DMS153 treated with DMSO at 0.1 percent for 48 hours (cell line): ENCODE results near the gene BCAP29.
"Not testable (repeated sequence)": the region's sequence is repeated elsewhere in the genome, so short reads cannot be mapped to it uniquely, and the experiment has no call there.

ENCODE experiments used
- DNase-seq: peaks from one replicate; lab custom pipeline; 2025; ENCODE audit not compliant: unreplicated experiment; lab: John Stamatoyannopoulos, UW

BCAP29 gene

GRCh38 chr7:107579885-107580715 is at the start of gene BCAP29:
Gene BCAP29 (plus strand): TSS chr7:107580246. CDS start chr7:107580773, 527 bp downstream.
- DNase-seq = peak; percentile 57

GRCh38 chr7:107530751-107531150 is 49.3 kb upstream of the BCAP29 start:
- no peak for DNase-seq

- no peak for DNase-seq
Measured at GRCh38 chr7:107534139-107534538, 45.9 kb upstream of the BCAP29 start.

GRCh38 chr7:107537228-107537627 is 42.8 kb upstream of the BCAP29 start:
- DNase-seq = not testable (repeated sequence)

GRCh38 chr7:107538001-107538400 is 42.0 kb upstream of the BCAP29 start:
- DNase-seq = peak; percentile 79

- no peak for DNase-seq
Measured at GRCh38 chr7:107543338-107543993, 36.6 kb upstream of the BCAP29 start.

GRCh38 chr7:107544848-107545591 is 35.0 kb upstream of the BCAP29 start:
- no peak for DNase-seq

GRCh38 chr7:107551936-107552335 is 28.1 kb upstream of the BCAP29 start:
- no peak for DNase-seq

- DNase-seq = no peak
Measured at GRCh38 chr7:107555893-107556292, 24.2 kb upstream of the BCAP29 start.

GRCh38 chr7:107559864-107560263 is 20.2 kb upstream of the BCAP29 start:
- DNase-seq = no peak

GRCh38 chr7:107560898-107561516 is 19.0 kb upstream of the BCAP29 start:
- no peak for DNase-seq

GRCh38 chr7:107563081-107563774 is 16.8 kb upstream of the BCAP29 start:
- no peak for DNase-seq

GRCh38 chr7:107563775-107564552 is 16.1 kb upstream of the BCAP29 start, which contains the start of the genes COG5 and DUS4L:
Gene COG5 (minus strand): TSS chr7:107563920. CDS start chr7:107563896, 24 bp downstream.
Gene DUS4L (plus strand): TSS chr7:107563971. CDS start chr7:107567071, 3,100 bp downstream.
- peak; percentile 61 for DNase-seq

- DNase-seq = no peak
Measured at GRCh38 chr7:107564553-107565298, 15.3 kb upstream of the BCAP29 start.

- DNase-seq = no peak
Measured at GRCh38 chr7:107570298-107570697, 9.7 kb upstream of the BCAP29 start.

- DNase-seq = no peak
Measured at GRCh38 chr7:107573537-107573936, 6.5 kb upstream of the BCAP29 start.

- no peak for DNase-seq
Measured at GRCh38 chr7:107579554-107579884, 527 bp upstream of the BCAP29 start.

GRCh38 chr7:107580716-107581383 is 804 bp downstream of the BCAP29 start:
- DNase-seq = no peak
